Osteoblast (primary cell): ENCODE results near the gene NOS1. TPM values are rescaled to one million over a fixed set of nuclear protein-coding genes. Genes with fewer than 3 reads are reported as not detected.

Experiments
- DNase-seq: peaks from one replicate; pipeline ENCODE4 v3.0.0; 2011; ENCODE audit warnings: low spot score, mixed read lengths; ENCODE audit not compliant: insufficient read length; ENCODE audit errors: missing footprints
- H2AFZ ChIP-seq: 2 replicates; pipeline ENCODE4 v1.6.0; 2011; ENCODE audit warnings: mild to moderate bottlenecking, low read length
- H3K27ac ChIP-seq: 2 replicates; pipeline ENCODE4 v1.5.1; 2011; ENCODE audit warnings: mild to moderate bottlenecking, low read depth, low read length, moderate library complexity
- H3K27me3 ChIP-seq: 2 replicates; pipeline ENCODE4 v1.6.0; 2012; ENCODE audit warnings: mild to moderate bottlenecking, control low read depth, inconsistent platforms, low read length, moderate library complexity; ENCODE audit not compliant: insufficient read depth
- H3K36me3 ChIP-seq: 2 replicates; pipeline ENCODE4 v1.5.1; 2011; ENCODE audit warnings: mild to moderate bottlenecking, low read length, control low read depth, moderate library complexity; ENCODE audit not compliant: insufficient read depth
- H3K4me1 ChIP-seq: 2 replicates; pipeline ENCODE4 v1.5.1; 2011; ENCODE audit warnings: mild to moderate bottlenecking, low read length, control low read depth, moderate library complexity; ENCODE audit not compliant: insufficient read depth
- H3K4me2 ChIP-seq: 2 replicates; pipeline ENCODE4 v1.6.0; 2011; ENCODE audit warnings: mild to moderate bottlenecking, low read length; ENCODE audit not compliant: insufficient read depth
- H3K4me3 ChIP-seq: fragments of 200-600 bp; sonication (generic); 3 replicates; pipeline ENCODE4 v1.5.1; 2012; ENCODE audit warnings: mild to moderate bottlenecking, low read length, inconsistent platforms; ENCODE audit not compliant: insufficient read depth
- H3K79me2 ChIP-seq: 2 replicates; pipeline ENCODE4 v1.6.0; 2012; ENCODE audit warnings: mild to moderate bottlenecking, low read length, control low read depth, inconsistent platforms; ENCODE audit not compliant: insufficient read depth
- H3K9me3 ChIP-seq: 2 replicates; pipeline ENCODE4 v1.5.1; 2011; ENCODE audit warnings: low read depth, low read length, control low read depth
- H4K20me1 ChIP-seq: 2 replicates; pipeline ENCODE4 v1.6.0; 2012; ENCODE audit warnings: mild to moderate bottlenecking, low read length, control low read depth; ENCODE audit not compliant: insufficient read depth
- CTCF ChIP-seq: IDR thresholded peaks from 2 replicates; pipeline ENCODE4 v1.5.1; 2011; ENCODE audit warnings: mild to moderate bottlenecking, low read depth, low read length, moderate library complexity; ENCODE audit errors: extremely low read depth
- total RNA-seq: library from RNA; depleted of rRNA; stranded (reverse); fragments of >200 nt; gene quantifications from 2 replicates; pipeline ENCODE4 v1.2.3, GENCODE V29; 2012

NOS1 gene
- total RNA-seq, 1 donor = not detected

GRCh38 chr12:117347588-117347987 lies 13.8 kb downstream of the NOS1 start:
- Histone ChIP-seq H3K27ac (no peak overlapping the region), H3K27me3 (no peaks in the 10 kb centered on the region), H3K4me3 (no peak overlapping the region), H3K9me3 (no peaks in the 10 kb centered on the region), H2AFZ (no peak overlapping the region), H4K20me1 (no peaks in the 10 kb centered on the region), H3K4me2 (no peak overlapping the region), H3K36me3 (no peaks in the 10 kb centered on the region), H3K4me1 (no peaks in the 10 kb centered on the region), H3K79me2 (no peaks in the 10 kb centered on the region)
- no peak for DNase-seq
- no peak for TF ChIP-seq CTCF

- Histone ChIP-seq H3K27me3 (no peaks in the 10 kb centered on the region), H3K4me1 (no peaks in the 10 kb centered on the region), H3K9me3 (no peaks in the 10 kb centered on the region), H3K4me2 (no peak overlapping the region), H3K4me3 (no peak overlapping the region), H2AFZ (no peak overlapping the region), H4K20me1 (no peaks in the 10 kb centered on the region), H3K79me2 (no peaks in the 10 kb centered on the region), H3K27ac (no peak overlapping the region), H3K36me3 (no peaks in the 10 kb centered on the region)
- TF ChIP-seq CTCF = no peak
- no peak for DNase-seq
Observed at GRCh38 chr12:117344716-117345115, 16.7 kb downstream of the NOS1 start.

- no peaks in the 10 kb centered on the region for H3K27me3 ChIP-seq
- no peak overlapping the region for H3K4me3 ChIP-seq
- H3K27ac ChIP-seq = no peak overlapping the region
- H2AFZ ChIP-seq = no peak overlapping the region
- H3K4me1 ChIP-seq = no peaks in the 10 kb centered on the region
- no peaks in the 10 kb centered on the region for H3K79me2 ChIP-seq
- no peak for TF ChIP-seq CTCF
- H3K9me3 ChIP-seq = no peaks in the 10 kb centered on the region
- no peak overlapping the region for H3K4me2 ChIP-seq
- H4K20me1 ChIP-seq = no peaks in the 10 kb centered on the region
- H3K36me3 ChIP-seq = no peaks in the 10 kb centered on the region
- DNase-seq = no peak
Observed at GRCh38 chr12:117343849-117344248, 17.6 kb downstream of the NOS1 start.

GRCh38 chr12:117343296-117343695 lies 18.1 kb downstream of the NOS1 start:
- Histone ChIP-seq H3K79me2 (no peaks in the 10 kb centered on the region), H3K9me3 (no peaks in the 10 kb centered on the region), H3K4me2 (no peak overlapping the region), H3K4me1 (no peaks in the 10 kb centered on the region), H3K27ac (no peak overlapping the region), H3K36me3 (no peaks in the 10 kb centered on the region), H3K4me3 (no peak overlapping the region), H4K20me1 (no peaks in the 10 kb centered on the region), H2AFZ (no peak overlapping the region), H3K27me3 (no peaks in the 10 kb centered on the region)
- no peak for DNase-seq
- TF ChIP-seq CTCF = no peak
